K562 (cell line): ENCODE results near the gene GRAMD4. TPM values are rescaled to one million over a fixed set of nuclear protein-coding genes. Genes with fewer than 3 reads are reported as not detected.
A peak's percentile ranks its signal among the peaks of the same experiment; 100 is the strongest.

Source experiments
- ATAC-seq: fragments of 200-7000 bp; cut with Tn5 transposase; 3 replicates; pipeline ENCODE4 v1.9.1; 2020; ENCODE audit warnings: moderate library complexity
- BruUV-seq: library from RNA; stranded (reverse); fragments of 400-500 nt; replicated peaks from 2 replicates; lab custom pipeline; 2021; lab: Mats Ljungman, UMichigan
- CTCF ChIA-PET: fragments of 300-600 bp; formaldehyde crosslinking; extraction: SDS; loops from one replicate; lab custom pipeline; 2021; ENCODE audit warnings: low intra/inter-chr PET ratio; lab: Yijun Ruan, JAX
- POLR2A ChIA-PET: fragments of 300-600, 350-650 bp; sonication (Branson Sonifier 250); formaldehyde crosslinking; extraction: SDS; loops from one replicate; lab custom pipeline; 2021; ENCODE audit warnings: antibody characterized with exemption, inconsistent platforms; lab: Yijun Ruan, JAX
- DNase-seq, 4 experiments: peaks; one replicate each; pipeline versions ENCODE4 v3.0.0 to v3.0.0-alpha.2; 2011 to 2018; ENCODE audit warnings: low spot score in 3 of 4, mixed read lengths in 3 of 4; ENCODE audit errors: extremely low read depth in 1 of 4
- FAIRE-seq: peaks from 2 replicates; lab custom pipeline; 2011; peaks lifted over from hg19 to GRCh38; lab: Jason Lieb, UNC
- H2AFZ ChIP-seq: 2 replicates; pipeline ENCODE4 v1.6.0; 2011; ENCODE audit warnings: low read depth, low read length, control low read depth, inconsistent platforms
- H3K27ac ChIP-seq: fragments of 200-600 bp; 3 replicates; pipeline ENCODE4 v1.8.0; 2011; ENCODE audit warnings: low read depth, mild to moderate bottlenecking, control low read depth, inconsistent platforms, low read length, moderate library complexity, mixed read lengths; ENCODE audit errors: extremely low read depth
- H3K27me3 ChIP-seq, 2 experiments: fragments of 300-600 bp in 1 of 2; 2 replicates in 1 of 2; 3 replicates in 1 of 2; pipeline versions ENCODE4 v1.6.0 to v1.8.0; 2011; ENCODE audit warnings: inconsistent platforms in 2 of 2, low read length in 2 of 2, mild to moderate bottlenecking in 1 of 2, mixed read lengths in 1 of 2, moderate library complexity in 1 of 2; ENCODE audit not compliant: control insufficient read depth in 2 of 2, insufficient read depth in 2 of 2
- H3K36me3 ChIP-seq: fragments of 300-600 bp; 3 replicates; pipeline ENCODE4 v1.8.0; 2011; ENCODE audit warnings: mild to moderate bottlenecking, low read length, inconsistent platforms; ENCODE audit not compliant: control insufficient read depth, insufficient read depth
- H3K4me1 ChIP-seq, 2 experiments: fragments of 200-600 bp in 1 of 2; replicated peaks in 1 of 2; 2 replicates in 1 of 2; 3 replicates in 1 of 2; pipeline versions ENCODE4 v1.5.1 to v1.8.0; 2011; ENCODE audit warnings: inconsistent platforms in 2 of 2, low read length in 2 of 2, mild to moderate bottlenecking in 1 of 2, mixed read lengths in 1 of 2, moderate library complexity in 1 of 2; ENCODE audit not compliant: control insufficient read depth in 2 of 2, insufficient read depth in 2 of 2
- H3K4me2 ChIP-seq: 2 replicates; pipeline ENCODE4 v1.6.1; 2011; ENCODE audit warnings: low read length, control low read depth, inconsistent platforms, mixed read lengths; ENCODE audit not compliant: insufficient read depth
- H3K4me3 ChIP-seq: fragments of 200-600 bp; sonication (generic), shearing (Covaris generic); 2 replicates; pipeline ENCODE4 v1.5.1; 2016; ENCODE audit warnings: control low read depth, inconsistent platforms
- H3K79me2 ChIP-seq: fragments of 200-600 bp; 3 replicates; pipeline ENCODE4 v1.8.0; 2011; ENCODE audit warnings: low read length, inconsistent platforms; ENCODE audit not compliant: control insufficient read depth, insufficient read depth
- H3K9ac ChIP-seq, 2 experiments: 2 replicates each; pipeline versions ENCODE4 v1.6.0 to v1.6.1; 2011; ENCODE audit warnings: low read depth in 2 of 2, low read length in 2 of 2, control low read depth in 1 of 2, inconsistent platforms in 1 of 2, mild to moderate bottlenecking in 1 of 2, mixed read lengths in 1 of 2; ENCODE audit not compliant: insufficient read depth in 1 of 2
- H3K9me1 ChIP-seq: one replicate; pipeline ENCODE4 v1.6.0; 2011; ENCODE audit warnings: inconsistent platforms, mild to moderate bottlenecking, low read length, moderate library complexity; ENCODE audit not compliant: control insufficient read depth, insufficient read depth
- H3K9me3 ChIP-seq: replicated peaks from 2 replicates; pipeline ENCODE4 v1.5.1; 2011; ENCODE audit warnings: low read depth, low read length, inconsistent platforms; ENCODE audit not compliant: control insufficient read depth, insufficient read depth
- H4K20me1 ChIP-seq: replicated peaks from 2 replicates; pipeline ENCODE4 v1.6.1; 2011; ENCODE audit warnings: low read length, inconsistent platforms, mixed read lengths; ENCODE audit not compliant: control insufficient read depth, insufficient read depth
- CEBPB ChIP-seq: fragments of 450-650 bp; IDR thresholded peaks from 2 replicates; pipeline ENCODE4 v1.6.1; 2016; ENCODE audit warnings: missing genetic modification characterization, missing compliant biosample characterization
- CXXC5 ChIP-seq: fragments of 250-450 bp; sonication (Bioruptor Pico); IDR thresholded peaks from 2 replicates; pipeline ENCODE4 v1.8.0; 2022; ENCODE audit warnings: inconsistent platforms, mild to moderate bottlenecking, moderate library complexity
- E2F1 ChIP-seq: sonication (generic); formaldehyde crosslinking; IDR thresholded peaks from 2 replicates; pipeline ENCODE4 v1.8.1; 2023; ENCODE audit warnings: mild to moderate bottlenecking, missing genetic modification reagents, moderate library complexity
- KHSRP ChIP-seq: fragments of 450-650 bp; IDR thresholded peaks from 2 replicates; pipeline ENCODE4 v1.6.1; 2017
- MAFF ChIP-seq: IDR thresholded peaks from 2 replicates; pipeline ENCODE4 v1.6.1; 2012; ENCODE audit warnings: low read length, improper control_type of control experiment
- MTA1 ChIP-seq: fragments of 450-650 bp; IDR thresholded peaks from 2 replicates; pipeline ENCODE4 v1.6.1; 2017; ENCODE audit warnings: borderline replicate concordance
- NONO ChIP-seq, 2 experiments: fragments of 200-400 bp in 1 of 2; fragments of 450-650 bp in 1 of 2; formaldehyde crosslinking in 1 of 2; IDR thresholded peaks; 2 replicates each; pipeline ENCODE4 v1.6.1; 2017; ENCODE audit warnings: low read depth in 2 of 2, mild to moderate bottlenecking in 2 of 2, moderate library complexity in 2 of 2, low read length in 1 of 2
- PBX2 ChIP-seq, 2 experiments: IDR thresholded peaks in 1 of 2; conservative IDR thresholded peaks in 1 of 2; 2 replicates each; pipeline ENCODE4 v1.6.1; 2016; ENCODE audit warnings: low read depth in 2 of 2, mild to moderate bottlenecking in 1 of 2, missing compliant biosample characterization in 1 of 2, missing genetic modification characterization in 1 of 2, moderate library complexity in 1 of 2
- SIX5 ChIP-seq, 2 experiments: IDR thresholded peaks; 2 replicates each; pipeline ENCODE4 v1.6.1; 2011; ENCODE audit warnings: low read length in 2 of 2, borderline replicate concordance in 1 of 2, low read depth in 1 of 2, mild to moderate bottlenecking in 1 of 2, moderate library complexity in 1 of 2; ENCODE audit not compliant: insufficient read depth in 1 of 2
- TBL1XR1 ChIP-seq, 2 experiments: IDR thresholded peaks; 2 replicates each; pipeline ENCODE4 v1.6.1; 2012; ENCODE audit warnings: improper control_type of control experiment in 2 of 2, low read length in 2 of 2, mild to moderate bottlenecking in 1 of 2
- ZBTB34 ChIP-seq: fragments of 250-450 bp; sonication (Bioruptor Pico); IDR thresholded peaks from 2 replicates; pipeline ENCODE4 v1.8.0; 2021; ENCODE audit warnings: mild to moderate bottlenecking, moderate library complexity
- ZBTB5 ChIP-seq: fragments of 450-650 bp; IDR thresholded peaks from 2 replicates; pipeline ENCODE4 v1.6.1; 2017; ENCODE audit warnings: antibody characterized with exemption
- ZNF707 ChIP-seq: fragments of 250-450 bp; sonication (Bioruptor Pico); conservative IDR thresholded peaks from 2 replicates; pipeline ENCODE4 v1.8.0; 2022; ENCODE audit warnings: inconsistent platforms, mild to moderate bottlenecking, moderate library complexity
- ZNF77 ChIP-seq: fragments of 250-450 bp; sonication (Bioruptor Pico); IDR thresholded peaks from 2 replicates; pipeline ENCODE4 v1.5.0; 2020
- WGBS: fragments of 100-300 bp; shearing (Covaris generic); methylation state at CpG from one replicate; pipeline ENCODE4 v1.1.6; 2016; ENCODE audit warnings: low coverage, mixed read lengths; ENCODE audit not compliant: insufficient coverage; ENCODE audit errors: missing lambda C conversion rate; 5-methylcytosine and 5-hydroxymethylcytosine counted together
- in situ Hi-C: fragments of 300-500 bp; cut with MboI; formaldehyde crosslinking; loops from 4 replicates; pipeline ENCODE4 v1.15.0; 2018; ENCODE audit warnings: inconsistent platforms, mixed read lengths
- intact Hi-C: fragments of 100-400 bp; cut with micrococcal nuclease; formaldehyde crosslinking; loops from 2 replicates; pipeline ENCODE4 v1.14.2; 2022
- polyA plus RNA-seq, 8 experiments: library from polyadenylated mRNA; depleted of rRNA in 4 of 8; stranded (reverse) in 5 of 8; unstranded in 3 of 8; fragments of >200 nt; fragmentation: Nextera tagmentation in 2 of 8; fragmentation: Illumina TruSeq in 1 of 8; extraction: Ambion mirVana in 2 of 8; extraction: Trizol in 1 of 8; gene quantifications; 2 replicates each; pipeline versions ENCODE4 v1.2.1 to v1.2.3, GENCODE V29; 2011 to 2014; ENCODE audit warnings: inconsistent platforms in 1 of 8, missing spikeins in 1 of 8
- total RNA-seq, 7 experiments: library from RNA; depleted of rRNA in 6 of 7; stranded (reverse); fragments of >200 nt in 6 of 7; fragmentation: Illumina TruSeq in 2 of 7; extraction: Trizol in 2 of 7; gene quantifications; 2 replicates each; pipeline versions ENCODE4 v1.2.1 to v1.2.3, GENCODE V29; 2011 to 2021; ENCODE audit warnings: low replicate concordance in 1 of 7

GRAMD4 gene
- total and polyA plus RNA-seq, 9 of the 15 experiments (the other 6 are each of a cell fraction or from before 2014, with no cell fraction given): 0.18 to 44.8 (median 18.6) TPM

- TF ChIP-seq TBL1XR1 (IDR thresholded peaks at IDR 0.05; ENCODE audit: low read length in 2 of 2): no peak
- TF ChIP-seq CEBPB (tag): no peak
- TF ChIP-seq E2F1 (CRISPR knock-in tag): no peak
- no peak for TF ChIP-seq ZNF707 (CRISPR knock-in tag)
- no peak for TF ChIP-seq ZBTB5
- no peak for TF ChIP-seq NONO (IDR thresholded peaks at IDR 0.05; ENCODE audit: low read depth in 2 of 2, low read length in 1 of 2)
Measured at GRCh38 chr22:46653596-46653995, 33.4 kb downstream of the GRAMD4 start (continued).

GRCh38 chr22:46654426-46654825, 34.2 kb downstream of the GRAMD4 start:
- FAIRE-seq: no peak
- 84% methylated on average over 11 of the region's 17 CpGs for WGBS
- no peak for TF ChIP-seq PBX2 (CRISPR knock-in tag; IDR thresholded peaks at IDR 0.05; ENCODE audit: low read depth)
- no peak for TF ChIP-seq PBX2 (tag; conservative IDR thresholded peaks at IDR 0.05; ENCODE audit: low read depth)
- TF ChIP-seq CXXC5 (CRISPR knock-in tag): no peak
- TF ChIP-seq KHSRP: no peak
- no peak for TF ChIP-seq MAFF
- TF ChIP-seq MTA1: no peak
- TF ChIP-seq ZNF77 (CRISPR knock-in tag): no peak
- no peak for TF ChIP-seq ZBTB34 (CRISPR knock-in tag)
- no peak for TF ChIP-seq SIX5 (IDR thresholded peaks at IDR 0.05; ENCODE audit: borderline replicate concordance in 1 of 2, insufficient read depth in 1 of 2, low read depth in 1 of 2, low read length in 2 of 2)

More at GRCh38 chr22:46654426-46654825, 34.2 kb downstream of the GRAMD4 start:
- H3K4me3 ChIP-seq: no peak overlapping the region
- H3K9ac ChIP-seq: peak overlapping the region in 1 of 2 experiments; percentile 35; a peak in 1 of 4 replicates
- H3K27me3 ChIP-seq: no peaks in the 10 kb centered on the region
- no peak overlapping the region for H3K4me2 ChIP-seq
- H3K36me3 ChIP-seq: no peaks in the 10 kb centered on the region; the same call in 2 of the 3 replicates
- DNase-seq (no peak), ATAC-seq (no peak)
- in situ Hi-C loops (no loop called here), intact Hi-C loops (no loop called here)
- peaks cover 34 to 60% of the 10 kb centered on the region in 2 experiments for H3K4me1 ChIP-seq
- H3K9me1 ChIP-seq: no peaks in the 10 kb centered on the region
- H3K79me2 ChIP-seq: peaks cover 49% of the 10 kb centered on the region
- no peaks in the 10 kb centered on the region for H4K20me1 ChIP-seq
- H2AFZ ChIP-seq: no peak overlapping the region
- no peak overlapping the region for H3K27ac ChIP-seq
- ChIA-PET POLR2A (interaction anchor here (0.9 kb wide), 1 partner anchor 91 kb away, joined by 3 read pairs; no protein-coding TSS in a partner anchor), CTCF (no interaction called here)
- no peaks in the 10 kb centered on the region for H3K9me3 ChIP-seq
- no TSS peak for BruUV-seq
